WI38 (cell line): Measurements from ENCODE around the gene BEAN1.

Experiments used
- H3K4me3 ChIP-seq: 2 replicates; pipeline ENCODE4 v1.5.1; 2011; ENCODE audit warnings: low read depth, mild to moderate bottlenecking, control low read depth, low read length
- TF ChIP-seq, protein P1 (sequence below): IDR thresholded peaks from 2 replicates; pipeline ENCODE4 v1.5.1; 2012; ENCODE audit warnings: low read depth, mild to moderate bottlenecking, control low read depth, low read length

BEAN1 gene

DNA sequence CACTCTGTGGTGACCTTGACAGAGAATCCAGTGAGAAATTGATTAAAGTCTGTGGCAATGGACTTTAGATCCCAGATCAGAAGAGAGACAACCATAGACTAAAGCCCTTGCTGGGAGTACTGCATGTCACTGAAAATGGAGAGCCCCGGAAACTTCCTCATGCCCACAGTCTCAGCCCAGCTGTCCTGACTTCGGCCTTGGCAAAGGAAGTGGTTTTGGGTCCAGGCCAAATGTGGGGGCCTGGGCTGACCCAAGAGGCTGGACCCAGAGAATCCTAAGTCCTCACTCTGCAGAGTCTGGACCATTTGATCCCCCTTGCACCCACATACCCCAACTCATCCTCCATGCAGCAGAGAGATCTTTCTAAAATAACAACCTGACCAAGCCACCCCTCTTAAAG, 4.7 kb upstream of the BEAN1 start:
- TF ChIP-seq, protein P1, sequence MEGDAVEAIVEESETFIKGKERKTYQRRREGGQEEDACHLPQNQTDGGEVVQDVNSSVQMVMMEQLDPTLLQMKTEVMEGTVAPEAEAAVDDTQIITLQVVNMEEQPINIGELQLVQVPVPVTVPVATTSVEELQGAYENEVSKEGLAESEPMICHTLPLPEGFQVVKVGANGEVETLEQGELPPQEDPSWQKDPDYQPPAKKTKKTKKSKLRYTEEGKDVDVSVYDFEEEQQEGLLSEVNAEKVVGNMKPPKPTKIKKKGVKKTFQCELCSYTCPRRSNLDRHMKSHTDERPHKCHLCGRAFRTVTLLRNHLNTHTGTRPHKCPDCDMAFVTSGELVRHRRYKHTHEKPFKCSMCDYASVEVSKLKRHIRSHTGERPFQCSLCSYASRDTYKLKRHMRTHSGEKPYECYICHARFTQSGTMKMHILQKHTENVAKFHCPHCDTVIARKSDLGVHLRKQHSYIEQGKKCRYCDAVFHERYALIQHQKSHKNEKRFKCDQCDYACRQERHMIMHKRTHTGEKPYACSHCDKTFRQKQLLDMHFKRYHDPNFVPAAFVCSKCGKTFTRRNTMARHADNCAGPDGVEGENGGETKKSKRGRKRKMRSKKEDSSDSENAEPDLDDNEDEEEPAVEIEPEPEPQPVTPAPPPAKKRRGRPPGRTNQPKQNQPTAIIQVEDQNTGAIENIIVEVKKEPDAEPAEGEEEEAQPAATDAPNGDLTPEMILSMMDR, result no peak

DNA sequence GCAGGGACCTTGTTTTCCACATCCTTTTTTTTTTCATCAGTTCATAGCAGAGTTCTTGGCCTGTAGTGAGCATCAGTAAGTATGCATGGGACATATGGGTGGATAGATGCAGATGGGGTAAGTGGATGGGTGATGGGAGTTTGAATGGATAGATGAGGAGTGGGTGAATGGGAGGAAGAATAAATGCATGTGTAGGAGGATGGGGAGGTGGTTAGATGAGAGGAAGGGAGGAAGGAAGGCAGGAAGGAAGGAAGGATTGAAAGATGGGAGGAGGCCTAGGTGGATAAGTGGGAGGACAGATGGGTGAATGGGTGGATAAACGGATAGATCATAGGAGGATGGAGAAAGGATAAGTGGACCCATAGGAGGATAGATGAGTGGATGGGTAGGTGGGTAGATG, 3.9 kb upstream of the BEAN1 start:
- TF ChIP-seq, protein P1, result no peak
- no peak overlapping the region for H3K4me3 ChIP-seq

More for the DNA sequence above, 4.7 kb upstream of the BEAN1 start:
- H3K4me3 ChIP-seq, result no peak overlapping the region

DNA sequence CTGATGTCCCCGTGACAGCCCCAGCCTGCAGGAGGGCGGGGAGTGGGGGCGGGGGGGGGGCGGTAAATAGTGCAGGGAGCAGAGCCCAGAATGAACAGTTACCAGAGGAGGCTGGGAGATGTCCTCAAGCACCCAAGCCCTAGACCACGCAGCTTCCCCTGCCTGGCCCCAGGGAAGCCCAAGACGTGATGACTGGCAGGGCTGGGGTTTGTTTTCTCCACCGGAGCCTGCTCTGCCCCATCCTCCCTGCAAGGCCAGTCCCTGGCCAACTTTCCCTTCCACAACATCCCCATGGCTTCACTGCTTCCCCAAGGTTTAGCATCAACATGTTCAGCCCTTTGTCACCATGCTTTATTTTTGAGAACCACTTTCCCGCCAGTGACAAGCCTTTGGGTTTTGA, 1.4 kb upstream of the BEAN1 start:
- no peak overlapping the region for H3K4me3 ChIP-seq
- TF ChIP-seq, protein P1, result no peak

DNA sequence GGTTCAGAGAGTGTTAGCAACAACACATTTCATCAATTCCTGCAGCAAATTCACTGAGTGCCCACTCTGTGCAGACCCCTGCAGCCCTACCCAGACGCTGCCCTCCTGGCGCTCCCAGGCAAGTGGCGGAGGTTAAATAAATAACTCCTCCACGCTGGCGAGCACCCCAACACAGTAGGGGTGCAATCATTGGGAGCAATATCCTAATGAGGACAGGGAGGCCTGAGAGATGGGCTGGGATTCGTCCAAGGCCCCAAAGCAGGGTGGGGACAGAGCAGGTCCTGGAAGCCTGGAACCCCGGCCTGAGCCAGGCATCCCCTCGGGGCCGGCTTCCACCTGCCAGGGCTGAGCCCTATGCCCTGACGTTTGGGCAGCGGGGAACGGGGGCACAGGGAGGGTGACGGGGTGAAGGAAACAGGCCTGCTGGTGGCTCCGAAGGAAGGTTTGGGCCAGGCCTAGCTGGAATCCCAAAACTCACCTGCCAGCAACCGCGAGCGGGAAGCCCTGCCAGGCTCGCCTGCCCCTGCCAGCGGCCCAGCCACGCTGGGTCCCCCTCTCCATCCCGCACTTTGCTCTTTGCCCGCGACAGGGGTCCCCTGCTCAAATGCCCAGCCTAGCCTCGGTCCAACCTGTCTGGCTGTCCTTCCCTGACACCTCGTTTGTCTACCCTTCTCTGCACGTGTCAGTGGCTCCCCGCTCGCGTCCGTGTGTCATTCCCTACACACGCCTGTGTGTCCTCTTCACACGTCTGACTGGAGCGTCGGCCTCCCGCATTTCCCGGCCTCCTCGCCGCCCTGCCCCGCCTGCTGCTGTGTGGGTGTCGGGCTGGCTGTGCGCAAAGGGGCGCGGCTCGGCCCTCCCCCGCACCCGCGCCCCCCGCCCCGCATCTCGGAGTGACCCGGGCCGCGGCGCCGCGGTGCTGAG, 721 bp upstream of the BEAN1 start:
- 0 out of 2 replicates have a peak overlapping the region, but pooled peaks have one; percentile 20 for H3K4me3 ChIP-seq
- TF ChIP-seq, protein P1, result no peak

DNA sequence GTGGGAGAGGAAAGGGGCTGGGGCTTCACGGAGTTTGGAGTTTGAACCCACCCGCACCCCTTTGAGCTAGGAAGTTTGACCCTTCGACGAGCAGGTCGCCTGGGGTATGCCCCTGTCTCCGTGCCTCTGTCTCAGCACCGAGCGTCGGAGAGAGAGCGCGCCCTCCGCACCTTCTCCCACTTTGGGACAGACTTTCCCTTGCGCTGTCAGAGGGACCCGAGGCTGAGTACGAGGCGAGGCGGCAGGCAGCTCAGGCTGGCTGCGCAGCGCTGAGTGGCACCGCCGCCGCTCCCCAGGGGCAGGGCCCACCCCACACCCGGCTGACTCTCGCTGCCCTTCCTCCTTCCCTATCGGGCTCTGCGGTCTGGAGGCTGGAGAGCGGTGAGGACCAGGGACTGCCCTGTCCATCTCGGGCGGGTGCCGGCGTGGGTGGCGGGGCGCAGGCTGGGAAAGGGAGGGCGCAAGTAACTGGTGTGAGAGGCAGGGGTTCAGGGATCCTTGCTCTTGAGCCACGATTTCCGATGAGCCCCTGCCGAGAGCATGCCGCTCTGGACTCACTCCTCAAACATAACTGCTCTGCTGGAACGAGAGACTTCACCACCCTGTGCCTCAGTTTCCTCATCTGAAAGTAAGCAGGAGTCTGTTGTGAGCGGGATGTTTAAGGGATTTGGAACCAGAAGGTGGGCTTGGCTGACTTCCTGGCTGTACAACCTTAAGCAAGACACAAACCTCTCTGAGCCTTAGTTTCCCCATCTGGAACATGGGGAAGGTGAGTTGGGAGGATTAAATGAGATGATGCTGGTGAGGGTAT, 981 bp downstream of the BEAN1 start:
- no peak overlapping the region for H3K4me3 ChIP-seq
- TF ChIP-seq, protein P1, result no peak

DNA sequence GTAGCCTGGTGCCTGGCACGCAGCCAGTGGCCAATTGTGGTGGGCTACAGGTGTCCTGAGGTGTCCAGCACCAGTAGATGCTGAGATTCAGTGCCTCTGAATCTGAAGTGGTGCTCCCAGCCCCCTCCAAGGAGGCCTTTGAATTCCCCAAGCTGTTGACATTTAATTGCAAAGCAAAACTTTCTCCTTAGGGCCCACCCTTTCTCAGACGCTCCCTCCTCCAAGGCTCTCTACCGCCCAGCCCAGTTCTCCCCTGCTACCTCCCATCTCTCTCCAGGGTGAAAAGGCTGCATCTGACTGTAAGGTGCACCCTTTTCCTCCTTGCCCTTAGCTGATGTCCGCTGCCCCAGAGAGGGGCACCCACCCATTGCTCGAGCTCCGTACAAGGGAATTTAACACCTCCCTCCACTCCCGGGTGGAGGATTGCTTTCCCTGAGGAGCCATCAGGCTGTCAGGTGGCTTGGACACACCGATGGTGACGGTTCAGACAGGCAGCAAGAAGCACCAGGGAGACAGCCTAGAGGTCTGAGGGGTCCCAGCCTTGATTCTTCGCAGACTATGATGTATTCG, 1.7 kb downstream of the BEAN1 start:
- H3K4me3 ChIP-seq, result no peak overlapping the region
- TF ChIP-seq, protein P1, result no peak
